Gastrocnemius medialis (tissue), 4 donors: ENCODE data around the gene HMX3. TPM values are rescaled to one million over a fixed set of nuclear protein-coding genes. Genes with fewer than 3 reads are reported as not detected.

Source experiments
- ATAC-seq, 2 donors: fragments of 150-250 bp; one replicate each; pipeline ENCODE4 v1.9.1; 2016
- DNase-seq, 2 donors: peaks; one replicate each; pipeline ENCODE4 v3.0.0-alpha.2; 2019
- H3K27ac ChIP-seq, 4 donors: fragments of 200-600 bp; sonication (generic); 1 replicate in 1 of 4; 2 replicates in 3 of 4; pipeline ENCODE4 v1.5.1; 2016 to 2018; ENCODE audit warnings: mild to moderate bottlenecking in 2 of 4, moderate library complexity in 1 of 4
- H3K27me3 ChIP-seq, 3 donors: fragments of 200-600 bp; sonication (generic) in 2 of 3; 1 replicate in 1 of 3; 2 replicates in 2 of 3; pipeline versions ENCODE4 v1.5.1 to v1.6.0; 2016 to 2019; ENCODE audit warnings: mild to moderate bottlenecking in 1 of 3, moderate library complexity in 1 of 3
- H3K36me3 ChIP-seq, 2 donors: fragments of 200-600 bp; sonication (generic) in 1 of 2; one replicate each; pipeline ENCODE4 v1.5.1; 2017 to 2018
- H3K4me1 ChIP-seq, 2 donors: fragments of 200-600 bp; sonication (generic) in 1 of 2; one replicate each; pipeline ENCODE4 v1.5.1; 2016 to 2017; ENCODE audit warnings: mild to moderate bottlenecking in 2 of 2
- H3K4me3 ChIP-seq, 4 donors: fragments of 200-600 bp; sonication (generic) in 3 of 4; 1 replicate in 1 of 4; 2 replicates in 3 of 4; pipeline ENCODE4 v1.5.1; 2016 to 2019; ENCODE audit warnings: mild to moderate bottlenecking in 2 of 4
- H3K9me3 ChIP-seq, 3 donors: fragments of 200-600 bp; sonication (generic) in 2 of 3; 1 replicate in 1 of 3; 2 replicates in 2 of 3; pipeline ENCODE4 v1.5.1; 2016 to 2019
- CTCF ChIP-seq, 5 experiments: fragments of 450-650 bp in 3 of 5; fragments of 200-600 bp in 2 of 5; sonication (generic) in 2 of 5; IDR thresholded peaks in 4 of 5; conservative IDR thresholded peaks in 1 of 5; 1 replicate in 4 of 5; 2 replicates in 1 of 5; pipeline ENCODE4 v1.5.1; 2016 to 2019; ENCODE audit warnings: antibody characterized with exemption in 5 of 5, mild to moderate bottlenecking in 3 of 5, moderate library complexity in 3 of 5
- POLR2A ChIP-seq, 2 donors: fragments of 450-650 bp; IDR thresholded peaks; one replicate each; pipeline ENCODE4 v1.6.1; 2017; ENCODE audit warnings: antibody characterized with exemption in 2 of 2, mild to moderate bottlenecking in 2 of 2, moderate library complexity in 2 of 2
- in situ Hi-C, 4 donors: fragments of 200-750 bp; cut with MboI; loops; one replicate each; pipeline versions ENCODE4 v1.15.0 to v1.8.0; 2017; ENCODE audit warnings: low sequenced_read_pairs in 4 of 4
- intact Hi-C: fragments of 100-400 bp; cut with DNase I; formaldehyde crosslinking; loops from one replicate; pipeline ENCODE4 v1.15.1; 2023; ENCODE audit warnings: low total_unique reads
- total RNA-seq, 4 donors: library from RNA; depleted of rRNA; stranded (reverse); fragments of >200 nt; gene quantifications; one replicate each; pipeline versions ENCODE4 v1.1.0 to v1.2.3, GENCODE V29; 2016

HMX3 gene
- total RNA-seq, 4 donors from 2014 or later = not detected

GRCh38 chr10:123142701-123143161 lies 7.0 kb downstream of the HMX3 start:
- Histone ChIP-seq H3K27me3 (peaks cover 98 to 100% (median 100%) of the 10 kb centered on the region in 3 donors), H3K4me3 (peak overlapping the region in 1 of 4 donors; percentile 10), H3K9me3 (no peaks in the 10 kb centered on the region), H3K36me3 (no peaks in the 10 kb centered on the region), H3K4me1 (peaks cover 7 to 16% of the 10 kb centered on the region in 2 donors), H3K27ac (no peak overlapping the region)
- in situ Hi-C loops (no loop called here), intact Hi-C loops (no loop called here)
- no peak for DNase-seq
- TF ChIP-seq CTCF (IDR thresholded peaks at IDR 0.05 in 4 of 5, conservative IDR thresholded peaks at IDR 0.05 in 1 of 5) (no peak), POLR2A (IDR thresholded peaks at IDR 0.05) (no peak)
- no peak for ATAC-seq

GRCh38 chr10:123143162-123143824 lies 7.5 kb downstream of the HMX3 start:
- H3K9me3 ChIP-seq = no peaks in the 10 kb centered on the region
- DNase-seq = no peak
- H3K36me3 ChIP-seq = no peaks in the 10 kb centered on the region
- intact Hi-C loops = no loop called here
- in situ Hi-C loops = no loop called here
- H3K27me3 ChIP-seq = peaks cover 98 to 100% (median 100%) of the 10 kb centered on the region in 3 donors
- no peak overlapping the region for H3K27ac ChIP-seq
- no peak overlapping the region for H3K4me3 ChIP-seq
- ATAC-seq = no peak
- TF ChIP-seq CTCF (IDR thresholded peaks at IDR 0.05 in 4 of 5, conservative IDR thresholded peaks at IDR 0.05 in 1 of 5) (no peak), POLR2A (IDR thresholded peaks at IDR 0.05) (no peak)
- peaks cover 5 to 21% of the 10 kb centered on the region in 2 donors for H3K4me1 ChIP-seq

GRCh38 chr10:123143825-123144168 lies 8.0 kb downstream of the HMX3 start:
- DNase-seq (no peak), ATAC-seq (no peak)
- Histone ChIP-seq H3K9me3 (no peaks in the 10 kb centered on the region), H3K4me1 (peaks cover 5 to 21% of the 10 kb centered on the region in 2 donors), H3K27ac (no peak overlapping the region), H3K27me3 (peaks cover 99 to 100% (median 100%) of the 10 kb centered on the region in 3 donors), H3K4me3 (no peak overlapping the region), H3K36me3 (no peaks in the 10 kb centered on the region)
- intact Hi-C loops (no loop called here), in situ Hi-C loops (no loop called here)
- TF ChIP-seq POLR2A (IDR thresholded peaks at IDR 0.05) (no peak), CTCF (IDR thresholded peaks at IDR 0.05 in 4 of 5, conservative IDR thresholded peaks at IDR 0.05 in 1 of 5) (no peak)

- no peak overlapping the region for H3K27ac ChIP-seq
- peaks cover 99 to 100% (median 100%) of the 10 kb centered on the region in 3 donors for H3K27me3 ChIP-seq
- no peak for TF ChIP-seq CTCF (IDR thresholded peaks at IDR 0.05 in 4 of 5, conservative IDR thresholded peaks at IDR 0.05 in 1 of 5)
- TF ChIP-seq POLR2A (IDR thresholded peaks at IDR 0.05) = no peak
- H3K36me3 ChIP-seq = no peaks in the 10 kb centered on the region
- H3K4me3 ChIP-seq = no peak overlapping the region
- no peaks in the 10 kb centered on the region for H3K9me3 ChIP-seq
- intact Hi-C loops (no loop called here), in situ Hi-C loops (no loop called here)
- H3K4me1 ChIP-seq = peaks cover 5 to 24% of the 10 kb centered on the region in 2 donors
- no peak for ATAC-seq
- DNase-seq = no peak
Measured at GRCh38 chr10:123144697-123145541, 9.1 kb downstream of the HMX3 start.
